ENCODE data around the gene COG7.
"Not testable (repeated sequence)": the region's sequence is repeated elsewhere in the genome, so short reads cannot be mapped to it uniquely, and the experiment has no call there.

The COG7 gene

DNA sequence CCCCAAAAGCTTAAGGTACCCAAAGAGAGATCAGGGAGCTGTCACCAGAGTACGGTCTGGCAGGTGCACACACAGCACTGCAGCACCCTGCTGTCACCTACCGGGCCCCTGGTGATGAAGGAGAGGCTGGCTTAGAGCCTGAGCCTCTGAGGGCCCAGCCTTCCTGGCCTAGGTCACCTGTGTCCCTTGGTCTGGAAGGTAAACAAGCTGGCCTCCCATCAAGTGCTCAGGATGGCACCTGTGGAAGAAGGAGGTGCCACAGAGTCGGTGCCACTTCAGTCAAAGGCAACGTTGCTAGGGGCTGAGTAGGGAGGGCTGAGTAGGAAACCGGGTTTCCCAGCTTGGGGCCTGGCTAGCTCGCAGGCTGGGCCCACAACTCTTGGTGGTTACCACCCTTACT lies 70.7 kb downstream of the COG7 start:
- DNase-seq: no peak

- DNase-seq: not testable (repeated sequence)
Measured at GRCh38 chr16:23381702-23382101, 71.3 kb downstream of the COG7 start.

DNA sequence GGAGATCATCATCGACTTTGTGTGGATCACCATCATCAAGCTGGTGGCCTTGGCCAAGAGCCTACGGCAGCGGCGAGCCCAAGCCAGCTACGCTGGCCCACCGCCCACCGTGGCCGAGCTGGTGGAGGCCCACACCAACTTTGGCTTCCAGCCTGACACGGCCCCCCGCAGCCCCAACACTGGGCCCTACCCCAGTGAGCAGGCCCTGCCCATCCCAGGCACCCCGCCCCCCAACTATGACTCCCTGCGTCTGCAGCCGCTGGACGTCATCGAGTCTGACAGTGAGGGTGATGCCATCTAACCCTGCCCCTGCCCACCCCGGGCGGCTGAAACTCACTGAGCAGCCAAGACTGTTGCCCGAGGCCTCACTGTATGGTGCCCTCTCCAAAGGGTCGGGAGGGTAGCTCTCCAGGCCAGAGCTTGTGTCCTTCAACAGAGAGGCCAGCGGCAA lies 72.5 kb downstream of the COG7 start:
- no peak for DNase-seq

GRCh38 chr16:23379707-23380106 lies 73.3 kb downstream of the COG7 start:
- no peak for DNase-seq

- DNase-seq: no peak
Measured at GRCh38 chr16:23378921-23379320, 74.1 kb downstream of the COG7 start.

DNA sequence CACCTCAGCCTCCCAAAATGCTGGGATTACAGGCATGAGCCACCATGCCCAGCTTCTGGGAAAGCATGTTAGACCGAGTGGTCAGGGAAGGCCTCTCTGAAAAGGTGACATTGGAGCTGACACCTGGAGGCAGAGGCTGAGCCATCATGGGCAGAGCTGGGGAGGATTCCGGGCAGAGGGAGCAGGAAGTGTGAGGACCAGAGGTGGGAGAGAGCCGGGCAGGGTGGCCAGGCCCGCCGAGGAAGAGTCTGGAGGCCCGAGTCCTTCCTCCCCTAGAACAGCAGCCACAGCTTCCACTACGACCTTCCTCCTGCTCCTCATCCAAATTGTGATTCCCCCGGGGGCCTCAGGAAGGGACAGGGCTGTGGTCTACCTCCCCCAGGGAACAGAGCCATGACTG lies 74.7 kb downstream of the COG7 start:
- no peak for DNase-seq

GRCh38 chr16:23377071-23377931 lies 75.7 kb downstream of the COG7 start:
- DNase-seq: no peak

DNA sequence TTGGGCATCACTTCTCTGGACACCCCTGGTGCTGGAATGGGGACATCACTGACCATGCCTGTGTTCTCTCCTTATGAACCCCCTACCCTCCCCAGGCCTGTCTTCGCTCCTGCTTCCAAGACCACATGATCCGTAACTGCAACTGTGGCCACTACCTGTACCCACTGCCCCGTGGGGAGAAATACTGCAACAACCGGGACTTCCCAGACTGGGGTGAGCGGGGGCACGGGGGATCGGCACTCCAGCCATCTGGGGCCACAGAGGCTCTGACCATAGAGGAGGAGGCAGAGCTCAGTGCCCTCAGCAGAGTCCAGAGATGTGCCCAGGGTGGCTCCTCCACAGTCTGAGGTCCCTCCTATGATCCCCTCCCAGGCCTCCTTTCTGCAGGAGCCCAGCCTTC lies 77.3 kb downstream of the COG7 start:
- no peak for DNase-seq

DNA sequence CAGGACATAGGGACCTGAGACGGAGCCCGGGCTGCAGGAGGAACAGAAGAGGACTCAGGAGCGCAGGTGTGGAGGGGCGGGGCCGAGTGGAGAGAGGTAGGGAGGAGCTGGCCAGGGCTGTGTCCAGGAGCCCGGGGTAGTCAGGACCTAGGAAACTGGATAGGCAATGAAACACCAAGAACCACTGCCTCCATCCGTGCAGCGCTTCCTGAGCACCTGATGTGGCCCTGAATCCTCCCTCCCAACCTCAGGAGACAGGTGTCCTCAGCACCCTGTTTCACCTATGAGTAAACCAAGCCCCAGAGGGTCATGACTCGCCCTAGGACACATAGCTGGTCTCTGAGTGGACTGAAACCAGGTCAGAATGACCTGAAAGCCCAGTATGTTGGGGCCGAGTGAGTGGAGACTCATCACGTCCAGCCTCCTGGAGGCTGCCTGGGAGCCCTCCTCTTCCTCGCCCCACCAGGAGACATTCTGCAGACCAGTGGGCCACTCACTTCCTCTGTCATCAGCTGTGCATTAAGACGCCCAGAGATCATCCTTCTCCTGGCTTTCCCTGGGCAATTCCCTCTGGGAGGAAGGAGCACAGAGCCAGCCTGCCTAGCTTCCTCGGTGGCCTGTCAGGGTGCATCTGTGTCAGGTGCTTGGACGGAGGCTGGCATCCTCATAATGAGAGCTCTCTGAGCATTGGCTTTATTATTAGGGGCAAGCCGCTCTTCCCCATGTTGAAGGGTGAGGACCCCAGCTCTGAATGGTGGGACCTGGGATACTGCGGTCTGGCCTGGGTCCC lies 78.1 kb downstream of the COG7 start:
- no peak for DNase-seq

GRCh38 chr16:23373436-23374219 lies 79.4 kb downstream of the COG7 start:
- no peak for DNase-seq

DNA sequence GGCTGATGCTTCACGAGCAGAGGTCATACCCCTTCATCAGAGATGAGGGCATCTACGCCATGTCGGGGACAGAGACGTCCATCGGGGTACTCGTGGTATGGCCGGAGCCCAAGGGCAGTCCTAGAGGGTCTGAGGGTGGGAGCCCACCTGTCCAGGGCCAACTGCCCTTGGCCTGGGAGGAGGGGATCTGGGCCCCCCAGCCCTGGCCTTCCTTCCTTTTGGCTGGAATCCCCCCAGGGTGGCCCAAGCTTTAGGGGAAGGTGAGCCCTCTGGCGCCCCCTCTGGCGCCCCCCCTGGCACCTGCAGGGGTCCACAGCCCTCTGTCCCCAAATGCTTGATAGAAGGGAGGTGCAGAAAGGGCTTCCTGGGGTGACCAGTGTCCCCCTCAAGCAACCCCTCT lies 81.6 kb downstream of the COG7 start:
- no peak for DNase-seq

GRCh38 chr16:23369416-23369815 lies 83.6 kb downstream of the COG7 start:
- DNase-seq: no peak

DNA sequence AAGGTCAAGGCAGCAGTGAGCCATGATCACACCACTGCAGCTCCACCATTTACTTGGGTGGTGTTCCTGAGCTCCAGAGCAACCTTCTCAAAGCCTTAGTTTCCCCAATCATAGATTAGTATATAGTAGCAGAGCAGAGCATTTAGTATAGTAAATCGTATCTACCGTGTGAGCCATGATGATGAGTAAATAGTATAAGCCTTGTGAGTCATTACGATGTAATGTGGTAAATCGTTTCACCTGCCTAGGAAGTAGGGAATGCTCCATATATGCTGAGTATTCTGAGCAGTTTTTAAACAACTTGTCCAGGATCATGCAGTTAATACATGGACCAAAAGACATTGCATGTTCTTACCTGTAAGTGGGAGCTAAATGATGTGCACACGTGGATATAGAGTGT lies 84.5 kb downstream of the COG7 start:
- DNase-seq: no peak

DNA sequence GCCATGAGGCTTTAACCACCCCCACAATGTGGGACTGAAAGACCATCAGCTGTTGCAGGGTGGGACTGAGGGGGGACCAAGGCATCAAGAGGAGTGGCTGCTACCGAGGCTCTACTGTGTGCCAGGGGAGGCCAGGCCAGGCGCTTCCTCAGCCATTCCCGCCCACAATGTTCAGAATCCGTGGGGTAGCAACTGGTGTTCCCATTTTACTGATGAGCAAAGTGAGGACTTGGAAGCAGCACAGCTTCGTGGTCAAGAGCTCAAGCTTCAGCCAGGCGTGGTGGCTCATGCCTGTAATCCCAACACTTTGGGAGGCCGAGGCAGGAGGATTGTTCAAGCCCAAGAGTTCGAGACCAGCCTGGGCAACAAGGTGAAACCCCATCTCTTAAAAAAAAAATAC lies 85.0 kb downstream of the COG7 start:
- DNase-seq: no peak

GRCh38 chr16:23367564-23367963 lies 85.4 kb downstream of the COG7 start:
- DNase-seq: no peak

DNA sequence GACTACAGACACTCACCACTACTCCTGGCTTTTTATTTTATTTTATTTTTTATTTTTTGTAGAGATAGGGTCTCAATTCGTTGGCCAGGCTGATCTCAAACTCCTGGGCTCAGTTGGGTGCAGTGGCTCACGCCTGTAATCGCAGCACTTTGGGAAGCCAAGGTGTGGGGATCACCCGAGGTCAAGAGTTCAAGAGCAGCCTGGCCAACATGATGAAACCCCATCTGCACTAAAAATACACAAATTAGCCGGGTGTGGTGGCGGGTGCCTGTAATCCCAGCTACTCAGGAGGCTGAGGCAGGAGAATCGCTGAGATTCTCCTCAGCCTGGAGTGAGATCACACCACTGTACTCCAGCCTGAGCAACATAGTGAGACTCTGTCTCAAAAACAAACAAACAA lies 86.6 kb downstream of the COG7 start:
- not testable (repeated sequence) for DNase-seq

DNA sequence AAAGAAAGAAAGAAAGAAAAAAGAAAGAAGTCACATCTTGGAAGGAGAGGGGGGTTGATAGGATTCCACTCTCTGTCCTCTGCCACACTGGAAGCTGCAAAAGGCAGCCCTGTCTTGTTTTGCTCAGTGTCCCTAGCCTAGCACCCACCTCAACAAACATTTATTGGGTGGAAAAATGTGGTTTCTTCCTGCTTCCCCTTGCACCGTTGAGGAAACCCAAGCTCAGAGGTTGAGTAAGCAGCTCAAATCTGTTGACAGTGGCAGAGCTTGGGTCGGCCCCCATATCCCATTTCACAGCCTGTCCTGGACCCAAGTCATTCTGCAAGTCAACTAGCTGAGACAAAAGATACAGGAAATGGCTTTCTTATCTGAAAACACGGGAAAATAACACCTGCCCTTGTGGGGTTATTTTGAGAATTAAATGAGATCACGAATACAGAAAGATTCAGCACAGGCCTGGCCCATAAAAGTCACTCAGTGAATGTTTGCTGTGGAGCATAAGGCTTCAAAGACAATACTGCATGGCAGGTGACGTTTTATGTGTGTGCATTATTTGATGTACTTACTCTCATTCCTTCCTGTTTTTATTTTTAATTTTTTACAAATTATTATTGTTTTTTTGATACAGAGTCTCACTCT lies 87.3 kb downstream of the COG7 start:
- DNase-seq: no peak

GRCh38 chr16:23362460-23363317 lies 90.3 kb downstream of the COG7 start:
- no peak for DNase-seq

GRCh38 chr16:23359092-23359760 lies 93.8 kb downstream of the COG7 start:
- DNase-seq: no peak

DNA sequence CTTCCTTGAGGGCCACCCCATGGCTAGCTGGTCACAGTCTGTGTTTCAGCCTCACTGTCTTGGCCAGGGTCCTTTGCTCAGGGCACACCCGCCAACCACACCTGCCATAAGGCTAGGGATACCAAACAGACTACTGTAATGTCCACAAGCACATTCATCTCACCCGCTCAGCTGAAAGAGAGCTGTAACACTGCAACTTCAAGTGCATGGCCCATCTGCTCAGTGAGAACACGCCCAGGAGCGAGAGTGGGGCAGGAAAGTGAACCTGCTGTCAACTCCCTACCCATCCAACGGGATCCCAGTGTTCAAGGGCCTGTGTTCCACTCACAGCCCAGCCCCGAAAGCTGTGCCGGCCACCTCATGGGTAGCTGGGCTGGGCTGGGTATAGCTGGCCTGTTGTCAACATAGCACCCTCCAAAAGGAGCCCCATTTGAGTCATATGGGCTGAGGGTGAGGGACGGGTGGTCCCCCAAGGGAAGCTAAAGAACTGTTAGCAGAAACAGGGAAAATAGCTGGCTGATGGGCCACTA lies 95.2 kb downstream of the COG7 start:
- no peak for DNase-seq

GRCh38 chr16:23356941-23357340 lies 96.0 kb downstream of the COG7 start:
- DNase-seq: no peak

Data from activated CD8-positive, alpha-beta memory T cell treated with anti-CD3 and anti-CD28 coated beads, Interleukin-2, amount 50 U/mL, for 48 hours (primary cell).